Measurements from ENCODE around the gene BCKDHA. TPM values are rescaled to one million over a fixed set of nuclear protein-coding genes. Genes with fewer than 3 reads are reported as not detected.

BCKDHA gene
- total and polyA plus RNA-seq, 9 of the 15 experiments (the other 6 are each of a cell fraction or from before 2014, with no cell fraction given): 4.5 to 52.5 (median 14.1) TPM

GRCh38 chr19:41426952-41427646 lies 29.5 kb downstream of the BCKDHA start, which contains the start of gene B3GNT8 (continued):
- TF ChIP-seq MXD1 (CRISPR knock-in tag; IDR thresholded peaks at IDR 0.05; ENCODE audit: borderline replicate concordance, poor library complexity, severe bottlenecking) (no peak), E2F3 (CRISPR knock-in tag; IDR thresholded peaks at IDR 0.05) (no peak), UBTF (IDR thresholded peaks at IDR 0.05; ENCODE audit: borderline replicate concordance in 1 of 2, low read depth in 2 of 2, low read length in 2 of 2) (peak; percentile 40 to 65; a peak in 1 of 4 replicates), SP2 (IDR thresholded peaks at IDR 0.05; ENCODE audit: extremely low read depth, low read depth, low read length, poor library complexity, severe bottlenecking) (no peak), ZSCAN29 (IDR thresholded peaks at IDR 0.05) (no peak), ZNF311 (CRISPR knock-in tag; IDR thresholded peaks at IDR 0.05) (no peak), ZKSCAN1 (IDR thresholded peaks at IDR 0.05; ENCODE audit: low read depth, low read length) (no peak), ZNF592 (IDR thresholded peaks at IDR 0.05) (no peak), SMAD4 (CRISPR knock-in tag; conservative IDR thresholded peaks at IDR 0.05) (peak; percentile 29; the same call in 1 of the 2 replicates), E2F6 (IDR thresholded peaks at IDR 0.05; ENCODE audit: borderline replicate concordance in 1 of 2, extremely low read depth in 1 of 2, insufficient read depth in 1 of 2, insufficient read length in 1 of 2, low read depth in 1 of 2, low read length in 1 of 2, poor library complexity in 1 of 2, severe bottlenecking in 1 of 2) (no peak), SOX6 (IDR thresholded peaks at IDR 0.05) (no peak), MAX (CRISPR knock-in tag; IDR thresholded peaks at IDR 0.05) (no peak), THRA (IDR thresholded peaks at IDR 0.05) (no peak), POLR3A (IDR thresholded peaks at IDR 0.05; ENCODE audit: borderline replicate concordance, extremely low read depth, insufficient read depth, insufficient read length) (no peak), ATF4 (CRISPR knock-in tag; IDR thresholded peaks at IDR 0.05) (0 out of 2 replicates have a peak, but pooled peaks have one; percentile 35)

All from K562 (cell line).